ENCODE results near the gene SORCS3.

Gene SORCS3

DNA sequence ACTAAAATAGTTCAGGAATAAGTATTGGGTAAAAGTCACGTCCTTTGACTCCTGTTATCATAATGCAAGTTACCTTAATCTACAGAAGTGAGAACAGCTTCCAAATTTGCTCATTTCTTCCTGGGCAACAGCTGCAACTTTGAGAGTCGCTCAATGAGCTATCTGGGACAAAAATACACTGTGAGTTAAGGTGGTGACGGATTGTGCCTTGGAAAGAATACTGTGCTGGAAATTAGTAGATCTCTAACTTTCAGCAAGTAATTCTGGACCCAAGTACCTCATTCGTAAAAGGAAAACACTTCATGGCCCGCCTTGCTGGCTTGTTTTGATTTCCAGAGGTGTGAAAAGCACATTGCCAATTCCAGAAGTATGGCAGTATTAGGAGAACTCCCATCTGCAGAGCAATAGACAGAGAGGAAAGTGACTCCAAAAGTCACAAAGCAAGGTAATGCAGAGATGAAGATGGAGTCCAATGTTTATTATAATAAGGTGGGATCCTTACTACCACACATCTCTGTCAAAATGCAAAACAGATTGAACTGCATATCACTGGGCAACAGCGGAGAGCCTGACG lies 626.0 kb downstream of the SORCS3 start:
- DNase-seq (ENCODE audit: low spot score): no peak

DNA sequence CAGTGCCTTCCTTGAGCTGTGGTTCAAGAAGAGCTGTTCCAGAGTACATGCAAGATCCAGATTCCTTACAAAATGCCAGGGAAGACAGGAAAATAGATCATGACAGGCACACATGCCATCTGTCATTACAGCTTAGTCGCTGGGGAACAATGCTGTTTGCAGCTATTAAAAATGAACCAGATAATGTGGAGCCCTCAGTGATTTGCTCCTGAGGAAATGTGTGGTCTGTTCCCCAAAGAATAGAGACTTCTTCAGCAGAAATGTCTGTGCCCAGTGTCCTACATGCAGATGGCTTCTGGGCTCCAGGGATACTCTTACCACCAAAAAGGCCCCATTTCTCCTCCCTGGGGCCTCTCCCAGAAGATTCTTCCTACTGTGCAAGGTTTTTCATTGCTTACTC lies 627.9 kb downstream of the SORCS3 start:
- DNase-seq (ENCODE audit: low spot score): no peak

DNA sequence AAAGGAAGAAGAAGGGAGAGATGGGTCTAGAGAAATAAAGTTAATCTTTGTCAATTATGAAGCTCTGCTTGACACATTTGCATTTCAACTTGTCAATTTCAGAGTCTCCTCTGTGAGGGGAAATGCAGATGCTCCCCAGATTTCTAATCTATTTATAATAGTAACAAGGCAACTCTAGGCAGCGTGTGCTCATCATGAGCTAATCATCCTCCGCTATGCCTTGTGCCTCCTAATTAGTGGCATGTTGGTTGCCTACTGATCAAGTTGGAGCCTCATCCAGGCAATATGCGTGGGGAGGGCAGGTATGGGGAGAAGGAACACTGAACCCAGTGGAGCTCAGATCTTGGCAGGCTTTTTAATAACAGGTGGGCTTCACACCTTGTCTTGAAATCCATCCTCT lies 628.6 kb downstream of the SORCS3 start:
- DNase-seq (ENCODE audit: low spot score): no peak

DNA sequence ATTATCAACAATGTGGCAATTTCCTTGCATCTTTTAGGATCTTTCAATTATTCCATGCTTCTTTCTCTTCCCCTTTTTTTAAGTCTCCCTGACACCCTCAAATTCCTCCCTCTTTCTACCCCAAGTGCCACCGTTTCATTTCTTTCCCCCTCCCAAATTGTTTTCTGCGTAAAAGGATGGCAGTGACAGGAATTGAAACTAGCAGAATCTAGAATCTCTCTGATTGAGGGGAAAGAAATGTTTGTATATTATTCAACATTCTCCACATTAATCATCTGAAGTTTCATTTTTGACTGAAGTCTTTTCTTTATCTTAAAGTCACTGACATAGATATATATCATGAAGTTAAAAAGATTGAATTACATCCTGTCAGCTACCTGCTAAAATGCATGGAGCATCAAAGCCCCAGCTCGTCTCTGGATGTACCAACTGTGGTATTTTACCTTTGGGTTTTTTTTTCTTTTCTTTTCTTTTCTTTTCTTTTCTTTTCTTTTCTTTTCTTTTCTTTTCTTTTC lies 633.5 kb downstream of the SORCS3 start:
- no peak for DNase-seq (ENCODE audit: low spot score)

DNA sequence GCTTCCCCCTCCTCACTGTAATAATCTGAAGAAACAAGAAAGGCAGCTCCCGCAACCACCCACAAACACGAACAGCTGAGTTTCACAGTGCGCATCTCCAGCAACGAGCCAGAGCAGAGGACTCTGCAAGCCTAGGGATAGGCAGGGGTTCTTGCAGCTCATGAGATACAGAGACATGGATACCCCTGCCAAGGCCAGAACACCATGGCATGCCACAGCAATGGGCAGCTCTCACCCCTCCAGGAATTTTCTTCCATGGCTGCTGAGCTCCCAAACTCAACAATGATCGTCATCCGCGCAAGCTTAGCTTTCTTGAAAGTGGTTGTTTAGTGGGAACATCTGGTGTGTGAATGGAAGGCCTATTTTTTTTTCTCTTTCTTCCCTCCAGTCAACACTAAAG lies 637.3 kb downstream of the SORCS3 start:
- no peak for DNase-seq (ENCODE audit: low spot score)

DNA sequence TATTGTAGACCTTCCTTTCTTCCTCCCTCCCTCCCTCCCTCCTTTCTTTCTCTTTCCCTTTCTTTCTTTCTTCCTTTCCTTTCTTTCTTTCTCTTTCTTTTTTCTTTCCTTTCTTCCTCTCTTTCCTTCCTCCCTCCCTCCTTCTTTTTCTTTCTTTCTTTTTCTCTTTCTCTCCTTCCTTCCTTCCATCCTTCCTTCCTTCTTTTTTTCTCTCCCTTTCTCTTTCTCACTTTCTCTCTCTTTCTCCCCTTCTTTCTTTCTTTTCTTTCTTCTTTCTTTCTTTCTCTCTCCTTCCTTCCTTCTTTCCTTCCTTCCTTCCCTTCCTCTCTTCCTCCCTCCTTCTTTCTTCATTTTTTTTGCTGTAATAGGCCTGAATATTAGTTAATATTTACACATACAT lies 638.0 kb downstream of the SORCS3 start:
- DNase-seq (ENCODE audit: low spot score): no peak

DNA sequence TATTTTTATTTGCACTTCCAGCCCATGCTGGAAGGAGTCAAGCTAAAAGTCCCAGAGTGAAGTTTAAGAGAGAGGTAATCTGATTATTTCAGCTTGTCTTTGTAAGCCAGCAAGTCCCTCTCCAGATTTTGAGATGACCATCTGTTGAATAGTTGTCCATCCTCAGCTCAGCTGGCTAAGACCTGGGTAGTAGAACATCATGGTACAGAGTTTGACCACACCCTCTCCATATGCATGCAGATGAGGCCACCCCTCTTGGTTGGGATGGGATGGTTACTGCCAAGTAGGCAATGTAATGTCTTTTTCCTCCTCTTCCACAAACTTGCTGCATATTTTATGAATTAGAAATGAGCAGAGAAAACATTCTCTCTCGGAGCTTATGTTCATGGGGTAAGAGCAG lies 639.8 kb downstream of the SORCS3 start:
- no peak for DNase-seq (ENCODE audit: low spot score)

DNA sequence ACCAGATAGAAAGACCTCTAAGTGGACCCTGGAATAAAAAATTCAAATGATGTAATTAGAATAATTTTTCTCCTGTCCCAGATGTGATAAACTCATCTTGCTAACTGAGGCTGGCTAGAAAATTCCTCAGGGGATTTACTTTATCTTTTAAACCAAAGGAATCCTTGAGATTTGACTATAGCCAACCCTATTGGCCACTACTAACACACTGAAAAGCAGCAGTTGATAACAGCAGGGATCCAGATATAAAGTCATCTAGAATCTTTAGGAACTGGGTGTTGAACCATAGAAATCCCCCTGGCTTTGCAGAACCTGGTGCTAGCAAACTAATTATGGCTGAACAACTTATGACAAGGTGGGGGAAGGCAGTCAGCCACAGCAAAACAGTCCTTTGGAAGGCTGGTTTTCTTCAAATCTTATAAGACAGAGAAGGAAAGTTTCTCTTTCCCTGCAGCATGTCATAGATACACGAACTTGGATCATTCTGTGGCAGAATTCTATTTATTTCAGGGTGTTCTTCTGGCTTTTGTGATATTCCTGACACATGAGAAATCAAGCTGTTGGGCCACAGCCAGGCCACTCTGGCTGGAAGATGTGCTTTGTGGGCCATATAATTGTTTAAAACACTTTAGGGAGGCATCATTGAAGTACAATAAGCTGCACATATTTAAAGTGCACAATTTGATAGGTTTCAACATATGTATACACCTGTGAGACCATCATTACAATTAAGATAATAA lies 643.6 kb downstream of the SORCS3 start:
- no peak for DNase-seq (ENCODE audit: low spot score)

DNA sequence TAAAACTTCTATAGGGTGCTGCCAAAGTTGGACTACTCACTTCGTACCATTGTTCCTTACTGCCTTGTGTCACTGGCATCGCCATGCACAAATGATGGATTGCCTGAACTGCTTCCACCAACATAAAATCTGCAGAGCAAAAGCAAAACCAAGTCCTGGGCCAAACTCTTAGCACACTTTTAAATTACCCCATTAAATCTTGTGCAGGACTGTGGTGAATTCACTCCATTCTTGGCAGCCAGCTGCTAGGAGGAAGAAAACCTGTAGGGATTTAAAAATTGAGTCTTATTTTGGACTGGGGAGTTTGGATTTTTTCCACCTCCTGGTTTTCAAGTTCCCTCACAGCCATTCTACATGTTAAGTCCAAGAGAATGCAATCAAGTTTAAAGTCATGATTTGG lies 646.9 kb downstream of the SORCS3 start:
- DNase-seq (ENCODE audit: low spot score): no peak

DNA sequence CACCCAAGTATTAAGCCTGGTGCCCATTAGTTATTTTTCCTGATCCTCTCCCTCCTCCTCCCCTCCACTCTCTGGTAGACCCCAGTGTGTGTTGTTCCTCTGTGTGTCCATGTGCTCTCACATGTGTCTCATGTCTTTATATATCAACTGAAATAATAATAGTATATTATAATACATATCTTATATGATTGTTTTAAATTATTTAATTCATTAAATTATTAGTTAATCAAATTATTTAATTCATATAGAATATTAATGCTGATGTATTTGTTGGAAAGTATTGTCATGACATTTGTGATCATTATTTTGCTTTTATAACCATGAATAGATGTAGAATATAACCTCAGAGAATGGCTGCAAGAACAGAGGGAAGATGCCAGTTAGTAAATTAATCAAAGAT lies 647.5 kb downstream of the SORCS3 start:
- no peak for DNase-seq (ENCODE audit: low spot score)

DNA sequence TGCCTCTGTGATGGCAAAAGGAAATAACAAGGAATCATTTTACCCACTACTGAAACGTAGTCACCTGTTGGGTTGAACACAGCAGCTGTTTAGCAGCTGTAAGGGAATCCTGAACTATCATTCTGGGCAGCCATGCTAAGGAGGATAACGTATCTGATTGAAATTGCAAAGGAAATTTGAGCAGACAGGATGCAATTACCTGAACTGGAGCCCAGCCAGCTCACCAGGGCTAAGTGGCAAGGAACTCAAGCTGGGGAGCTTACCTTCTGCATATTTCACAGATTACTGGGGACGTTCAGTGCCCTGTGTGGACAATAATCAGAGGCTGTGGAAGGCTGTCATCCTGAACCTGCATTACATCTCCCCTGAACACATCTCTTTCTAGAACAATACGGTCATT lies 650.5 kb downstream of the SORCS3 start:
- DNase-seq (ENCODE audit: low spot score): no peak

DNA sequence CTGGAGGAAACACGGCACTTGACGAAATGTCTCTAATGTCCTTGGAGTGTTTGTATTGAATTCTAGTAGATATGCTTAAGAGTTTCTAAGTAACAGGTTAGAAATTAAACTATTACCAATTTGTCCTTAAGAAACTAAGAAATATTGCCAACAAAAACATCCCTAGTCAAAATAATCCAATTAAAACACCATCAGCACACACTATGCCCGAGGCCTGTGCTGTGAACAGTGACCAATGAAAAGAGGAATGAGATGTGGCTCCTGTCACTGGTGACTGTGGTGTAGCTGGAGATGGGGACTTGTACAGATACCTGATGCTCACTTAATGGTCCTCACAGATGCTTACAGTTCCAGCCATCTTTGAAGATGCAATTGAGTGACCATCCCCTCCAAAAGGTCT lies 651.1 kb downstream of the SORCS3 start:
- no peak for DNase-seq (ENCODE audit: low spot score)

Measured in AG08396 (cell line).